GM21825 (cell line): Measurements from ENCODE around the gene PIGN.
"Not testable (repeated sequence)": the region's sequence is repeated elsewhere in the genome, so short reads cannot be mapped to it uniquely, and the experiment has no call there.

ENCODE experiments used
- ATAC-seq: cut with Tn5 transposase; IDR thresholded peaks from one replicate; pipeline ENCODE4 v1.9.1; 2021; ENCODE audit warnings: mild to moderate bottlenecking, moderate library complexity; ENCODE audit not compliant: unreplicated experiment

The PIGN gene

GRCh38 chr18:62183578-62184195, 3.2 kb downstream of the PIGN start:
- ATAC-seq, result no peak

- ATAC-seq, result no peak
These were observed 4.6 kb downstream of the PIGN start for GRCh38 chr18:62182220-62182619.

- no peak for ATAC-seq
These were observed 7.6 kb downstream of the PIGN start for GRCh38 chr18:62179213-62179612.

- ATAC-seq, result no peak
These were observed 9.6 kb downstream of the PIGN start for GRCh38 chr18:62177271-62177670.

GRCh38 chr18:62175521-62175920, 11.3 kb downstream of the PIGN start:
- no peak for ATAC-seq

GRCh38 chr18:62172298-62172697, 14.6 kb downstream of the PIGN start:
- no peak for ATAC-seq

- no peak for ATAC-seq
These were observed 16.0 kb downstream of the PIGN start for GRCh38 chr18:62170857-62171256.

GRCh38 chr18:62166524-62166923, 20.3 kb downstream of the PIGN start:
- ATAC-seq, result not testable (repeated sequence)

- no peak for ATAC-seq
These were observed 21.3 kb downstream of the PIGN start for GRCh38 chr18:62165583-62165982.

GRCh38 chr18:62164855-62165487, 21.9 kb downstream of the PIGN start:
- ATAC-seq, result no peak

- ATAC-seq, result no peak
These were observed 22.5 kb downstream of the PIGN start for GRCh38 chr18:62164310-62164709.

GRCh38 chr18:62157843-62158242, 29.0 kb downstream of the PIGN start:
- no peak for ATAC-seq

GRCh38 chr18:62152844-62153243, 34.0 kb downstream of the PIGN start:
- no peak for ATAC-seq

GRCh38 chr18:62151068-62151771, 35.6 kb downstream of the PIGN start:
- ATAC-seq, result no peak

- no peak for ATAC-seq
These were observed 42.5 kb downstream of the PIGN start for GRCh38 chr18:62144338-62144737.

- no peak for ATAC-seq
These were observed 46.6 kb downstream of the PIGN start for GRCh38 chr18:62140259-62140658.

- ATAC-seq, result no peak
These were observed 48.2 kb downstream of the PIGN start for GRCh38 chr18:62138461-62139235.

GRCh38 chr18:62131301-62131909, 55.5 kb downstream of the PIGN start:
- ATAC-seq, result peak; percentile 72

GRCh38 chr18:62128157-62128556, 58.7 kb downstream of the PIGN start:
- ATAC-seq, result no peak

- ATAC-seq, result no peak
These were observed 60.1 kb downstream of the PIGN start for GRCh38 chr18:62126737-62127136.

GRCh38 chr18:62125702-62126101, 61.2 kb downstream of the PIGN start:
- ATAC-seq, result no peak
